ENCODE data around the gene FLVCR2.

- TF ChIP-seq POLR2A (IDR thresholded peaks at IDR 0.05) (no peak), CTCF (IDR thresholded peaks at IDR 0.05 in 4 of 5, conservative IDR thresholded peaks at IDR 0.05 in 1 of 5) (no peak)
Measured at GRCh38 chr14:75547552-75548250, 30.7 kb upstream of the FLVCR2 start.

Measured in gastrocnemius medialis (tissue), 4 donors.